Endodermal cell (in vitro differentiated cells): ENCODE data around the gene CCDC88C. TPM values are rescaled to one million over a fixed set of nuclear protein-coding genes. Genes with fewer than 3 reads are reported as not detected.
A peak's percentile ranks its signal among the peaks of the same experiment; 100 is the strongest.

Experiments used
- DNase-seq: peaks from one replicate; pipeline ENCODE4 v3.0.0-alpha.2; 2017
- H3K27ac ChIP-seq: 2 replicates; pipeline ENCODE4 v1.5.1; 2013; ENCODE audit warnings: mild to moderate bottlenecking, low read depth, low read length, moderate library complexity
- H3K27me3 ChIP-seq: 2 replicates; pipeline ENCODE4 v1.6.1; 2013; ENCODE audit warnings: mild to moderate bottlenecking, low read length, moderate library complexity; ENCODE audit not compliant: insufficient read depth, control insufficient read depth, poor library complexity, severe bottlenecking
- H3K36me3 ChIP-seq: 2 replicates; pipeline ENCODE4 v1.7.0; 2013; ENCODE audit warnings: mild to moderate bottlenecking, low read length, moderate library complexity; ENCODE audit not compliant: control insufficient read depth, insufficient read depth
- H3K4me1 ChIP-seq: one replicate; pipeline ENCODE4 v1.7.0; 2013; ENCODE audit warnings: low read length; ENCODE audit not compliant: control insufficient read depth, insufficient read depth
- H3K4me3 ChIP-seq: 2 replicates; pipeline ENCODE4 v1.5.1; 2013; ENCODE audit warnings: mild to moderate bottlenecking, low read length, moderate library complexity
- H3K9ac ChIP-seq: 2 replicates; pipeline ENCODE4 v1.6.1; 2013; ENCODE audit warnings: mild to moderate bottlenecking, low read length, moderate library complexity; ENCODE audit not compliant: poor library complexity, severe bottlenecking; ENCODE audit errors: extremely low read depth
- H3K9me3 ChIP-seq: 2 replicates; pipeline ENCODE4 v1.6.1; 2013; ENCODE audit warnings: mild to moderate bottlenecking, low read length, moderate library complexity; ENCODE audit not compliant: control insufficient read depth
- H3K27ac Mint-ChIP-seq: 2 replicates; pipeline ENCODE4 v1.8.0; 2020; ENCODE audit warnings: mixed read lengths
- H3K27me3 Mint-ChIP-seq: 2 replicates; pipeline ENCODE4 v1.8.0; 2021; ENCODE audit warnings: mild to moderate bottlenecking, mixed read lengths; ENCODE audit not compliant: insufficient read depth
- H3K36me3 Mint-ChIP-seq: 2 replicates; pipeline ENCODE4 v1.8.0; 2020; ENCODE audit warnings: low read depth, mixed read lengths
- H3K4me1 Mint-ChIP-seq: 2 replicates; pipeline ENCODE4 v1.8.0; 2020; ENCODE audit warnings: mixed read lengths
- H3K4me3 Mint-ChIP-seq: 2 replicates; pipeline ENCODE4 v1.8.0; 2020; ENCODE audit warnings: mild to moderate bottlenecking, moderate library complexity, mixed read lengths
- H3K9me3 Mint-ChIP-seq: 2 replicates; pipeline ENCODE4 v1.8.0; 2020; ENCODE audit warnings: mild to moderate bottlenecking, mixed read lengths
- WGBS, 2 experiments: methylation state at CpG; one replicate each; pipeline versions ENCODE4 v1.1.5 to v1.1.7; 2013; ENCODE audit warnings: missing lambda C conversion rate in 2 of 2, mixed read lengths in 1 of 2; ENCODE audit not compliant: insufficient coverage in 1 of 2, insufficient read length in 1 of 2; 5-methylcytosine and 5-hydroxymethylcytosine counted together
- total RNA-seq, 2 donors: library from RNA; stranded (reverse); fragmentation: NEBNext Ultra II Directional in 1 of 2; extraction: Animal tissue kit (Norgen Biotek cat#: 25700) in 1 of 2; gene quantifications; 2 replicates in 1 of 2; 3 replicates in 1 of 2; pipeline ENCODE4 v1.2.1, GENCODE V29; 2021
- TF ChIP-seq, protein P1 (sequence below): fragments of 200-600 bp; sonication (generic); conservative IDR thresholded peaks from 2 replicates; pipeline ENCODE4 v1.5.0; 2021; ENCODE audit warnings: antibody characterized with exemption, mild to moderate bottlenecking

The CCDC88C gene
- total RNA-seq, 2 donors from 2014 or later, result 50.0 to 50.5 TPM

DNA sequence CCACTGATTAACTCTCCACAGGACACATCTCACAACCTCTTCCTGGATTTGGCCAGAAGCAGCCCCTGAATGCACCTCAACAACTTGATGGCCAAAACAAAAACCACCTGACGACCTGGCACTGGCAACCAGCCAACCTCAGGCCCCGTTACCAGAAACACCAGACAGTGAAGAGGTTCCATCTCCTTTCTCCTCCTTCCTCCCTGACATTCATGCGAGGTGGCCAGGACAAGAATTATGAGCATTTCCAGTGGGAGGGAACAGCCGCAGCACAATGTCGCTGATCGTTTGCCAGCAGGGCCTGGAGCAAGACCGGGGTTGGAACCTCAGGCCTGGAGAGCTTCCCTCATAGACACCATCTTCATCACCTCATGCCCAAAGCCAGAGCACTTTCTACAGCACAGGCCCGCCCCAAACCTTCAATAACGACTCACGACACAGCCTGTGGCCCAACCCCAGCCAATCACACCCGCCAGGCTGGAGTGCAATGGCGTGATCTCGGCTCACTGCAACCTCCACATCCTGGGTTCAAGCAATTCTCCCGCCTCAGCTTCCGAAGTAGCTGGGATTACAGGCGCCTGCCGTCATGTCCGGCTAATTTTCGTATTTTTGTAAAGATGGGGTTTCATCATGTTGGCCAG is 48.7 kb downstream of the CCDC88C start:
- no peak overlapping the region for H3K27ac ChIP-seq
- Mint-ChIP-seq H3K36me3 (no peaks in the 10 kb centered on the region), H3K27me3 (no peaks in the 10 kb centered on the region), H3K9me3 (no peaks in the 10 kb centered on the region), H3K27ac (peak overlapping the region; percentile 36), H3K4me3 (no peak overlapping the region), H3K4me1 (peaks cover 48% of the 10 kb centered on the region)
- no peaks in the 10 kb centered on the region for H3K9me3 ChIP-seq
- H3K4me1 ChIP-seq, result no peaks in the 10 kb centered on the region
- H3K36me3 ChIP-seq, result no peaks in the 10 kb centered on the region
- no peak overlapping the region for H3K9ac ChIP-seq
- no peaks in the 10 kb centered on the region for H3K27me3 ChIP-seq
- DNase-seq, result no peak
- TF ChIP-seq, protein P1, sequence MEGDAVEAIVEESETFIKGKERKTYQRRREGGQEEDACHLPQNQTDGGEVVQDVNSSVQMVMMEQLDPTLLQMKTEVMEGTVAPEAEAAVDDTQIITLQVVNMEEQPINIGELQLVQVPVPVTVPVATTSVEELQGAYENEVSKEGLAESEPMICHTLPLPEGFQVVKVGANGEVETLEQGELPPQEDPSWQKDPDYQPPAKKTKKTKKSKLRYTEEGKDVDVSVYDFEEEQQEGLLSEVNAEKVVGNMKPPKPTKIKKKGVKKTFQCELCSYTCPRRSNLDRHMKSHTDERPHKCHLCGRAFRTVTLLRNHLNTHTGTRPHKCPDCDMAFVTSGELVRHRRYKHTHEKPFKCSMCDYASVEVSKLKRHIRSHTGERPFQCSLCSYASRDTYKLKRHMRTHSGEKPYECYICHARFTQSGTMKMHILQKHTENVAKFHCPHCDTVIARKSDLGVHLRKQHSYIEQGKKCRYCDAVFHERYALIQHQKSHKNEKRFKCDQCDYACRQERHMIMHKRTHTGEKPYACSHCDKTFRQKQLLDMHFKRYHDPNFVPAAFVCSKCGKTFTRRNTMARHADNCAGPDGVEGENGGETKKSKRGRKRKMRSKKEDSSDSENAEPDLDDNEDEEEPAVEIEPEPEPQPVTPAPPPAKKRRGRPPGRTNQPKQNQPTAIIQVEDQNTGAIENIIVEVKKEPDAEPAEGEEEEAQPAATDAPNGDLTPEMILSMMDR, result no peak
- no peak overlapping the region for H3K4me3 ChIP-seq
- 94 to 95% methylated on average over 15 to 19 of the region's 19 CpGs for WGBS, 2 experiments

GRCh38 chr14:91367173-91368171 is 50.1 kb downstream of the CCDC88C start:
- TF ChIP-seq, protein P1, result no peak
- no peak for DNase-seq
- Mint-ChIP-seq H3K27ac (peak overlapping the region; percentile 78), H3K27me3 (no peaks in the 10 kb centered on the region), H3K4me1 (peaks cover 38% of the 10 kb centered on the region), H3K36me3 (no peaks in the 10 kb centered on the region), H3K4me3 (no peak overlapping the region), H3K9me3 (no peaks in the 10 kb centered on the region)
- H3K4me3 ChIP-seq, result no peak overlapping the region
- H3K27me3 ChIP-seq, result no peaks in the 10 kb centered on the region
- no peaks in the 10 kb centered on the region for H3K9me3 ChIP-seq
- H3K4me1 ChIP-seq, result no peaks in the 10 kb centered on the region
- no peak overlapping the region for H3K9ac ChIP-seq
- no peaks in the 10 kb centered on the region for H3K36me3 ChIP-seq
- H3K27ac ChIP-seq, result peak overlapping the region; percentile 16
- WGBS, 2 experiments, result 86 to 87% methylated on average over 18 to 21 of the region's 22 CpGs

- Histone ChIP-seq H3K27ac (no peak overlapping the region), H3K36me3 (no peaks in the 10 kb centered on the region), H3K4me1 (no peaks in the 10 kb centered on the region), H3K9me3 (no peaks in the 10 kb centered on the region), H3K4me3 (no peak overlapping the region), H3K9ac (no peak overlapping the region), H3K27me3 (no peaks in the 10 kb centered on the region)
- TF ChIP-seq, protein P1, result no peak
- Mint-ChIP-seq H3K27ac (peak overlapping the region; percentile 78), H3K27me3 (no peaks in the 10 kb centered on the region), H3K36me3 (no peaks in the 10 kb centered on the region), H3K4me1 (peaks cover 38% of the 10 kb centered on the region), H3K9me3 (no peaks in the 10 kb centered on the region), H3K4me3 (no peak overlapping the region)
- no peak for DNase-seq
- WGBS, 2 experiments, result 91 to 99% methylated on average over 6 of the region's 6 CpGs
Measured at GRCh38 chr14:91366749-91367148, 50.9 kb downstream of the CCDC88C start.
